Activated naive CD4-positive, alpha-beta T cell treated with anti-CD3 and anti-CD28 coated beads, Interleukin-2, amount 10 ng/mL, durations not matched to agents 7 days and 5 days (primary cell): ENCODE data around the gene LRRC36.
A peak's percentile ranks its signal among the peaks of the same experiment; 100 is the strongest.

Experiments used
- CTCF ChIA-PET: fragments of 350-600 bp; sonication (Branson Sonifier 250); formaldehyde crosslinking; loops from one replicate; lab custom pipeline; 2021; ENCODE audit warnings: antibody characterized with exemption; lab: Charles Lee
- DNase-seq: peaks from one replicate; pipeline ENCODE4 v3.0.0-alpha.2; 2020
- H3K27ac Mint-ChIP-seq: one replicate; pipeline ENCODE4 v1.8.0; 2021; ENCODE audit warnings: mild to moderate bottlenecking, moderate library complexity, mixed read lengths
- H3K27me3 Mint-ChIP-seq: one replicate; pipeline ENCODE4 v1.8.0; 2021; ENCODE audit warnings: mild to moderate bottlenecking, mixed read lengths
- H3K36me3 Mint-ChIP-seq: one replicate; pipeline ENCODE4 v1.8.0; 2021; ENCODE audit warnings: mixed read lengths
- H3K4me1 Mint-ChIP-seq: one replicate; pipeline ENCODE4 v1.8.0; 2021; ENCODE audit warnings: mixed read lengths
- H3K4me3 Mint-ChIP-seq: one replicate; pipeline ENCODE4 v1.8.0; 2021; ENCODE audit warnings: mild to moderate bottlenecking, moderate library complexity, mixed read lengths
- H3K9me3 Mint-ChIP-seq: one replicate; pipeline ENCODE4 v1.8.0; 2021; ENCODE audit warnings: mixed read lengths

LRRC36 gene

DNA sequence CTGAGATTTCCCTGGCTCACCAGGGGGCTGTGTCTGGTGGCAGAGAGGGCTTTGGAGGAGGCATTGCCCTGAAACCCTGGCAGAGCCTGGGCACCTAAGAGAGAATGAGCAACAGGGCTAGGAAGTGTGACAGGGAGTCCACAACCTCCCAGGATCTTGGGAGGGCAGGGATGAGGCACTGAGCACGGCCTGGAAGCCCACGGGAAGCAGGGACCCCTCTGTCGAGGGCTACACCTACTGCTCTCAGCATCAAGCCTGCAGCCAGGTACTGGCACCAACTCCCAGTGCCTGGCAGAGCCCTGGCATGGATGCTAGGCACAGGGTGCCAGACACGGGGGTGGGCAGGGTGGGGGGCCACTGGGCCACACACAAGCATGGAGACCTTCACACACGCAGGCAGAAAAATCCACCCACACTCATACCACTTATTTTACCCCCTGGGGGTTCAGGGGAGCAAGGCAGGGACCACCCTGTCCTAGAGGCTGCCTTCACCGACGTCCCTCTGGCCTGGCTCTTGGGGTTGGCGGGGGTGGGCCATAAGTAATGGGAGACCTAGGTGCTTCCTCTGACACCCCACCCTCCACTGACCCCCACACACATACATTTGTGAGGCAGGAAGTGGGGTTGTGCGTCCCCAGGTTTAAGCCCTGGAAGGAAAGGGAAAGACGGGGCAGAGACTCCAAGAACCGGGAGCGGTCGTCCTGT, 103.3 kb downstream of the LRRC36 start:
- no peak overlapping the region for H3K27ac Mint-ChIP-seq
- peaks cover 85% of the 10 kb centered on the region for H3K27me3 Mint-ChIP-seq
- CTCF ChIA-PET, result no interaction called here
- H3K9me3 Mint-ChIP-seq, result no peaks in the 10 kb centered on the region
- peak overlapping the region; percentile 73 for H3K4me3 Mint-ChIP-seq
- H3K36me3 Mint-ChIP-seq, result no peaks in the 10 kb centered on the region
- peaks cover 10% of the 10 kb centered on the region for H3K4me1 Mint-ChIP-seq
- DNase-seq, result no peak

DNA sequence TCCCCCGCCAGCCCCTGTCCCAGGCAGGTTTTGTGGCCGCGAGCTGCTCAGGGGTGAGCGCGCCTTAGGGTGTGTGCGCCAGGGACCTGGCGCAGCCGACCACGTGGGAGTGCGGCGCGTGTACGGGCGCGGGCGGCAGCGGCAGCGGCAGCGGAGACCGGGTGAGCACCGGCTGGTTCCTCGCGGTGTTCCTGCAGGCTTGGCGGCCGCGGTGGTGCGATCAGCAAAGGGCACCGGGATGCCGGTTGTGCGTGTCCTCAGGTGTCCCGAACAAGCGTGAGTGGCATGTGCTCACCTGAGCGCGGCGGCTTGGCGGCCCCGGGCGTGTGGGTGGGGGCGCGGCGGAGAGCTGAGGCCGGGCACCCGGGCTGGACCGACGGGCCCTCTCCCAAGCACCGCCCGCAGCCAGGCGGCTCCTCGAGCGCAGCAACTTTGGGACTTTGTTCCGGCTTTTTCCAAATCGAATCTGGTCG, 103.9 kb downstream of the LRRC36 start:
- H3K4me1 Mint-ChIP-seq, result peaks cover 10% of the 10 kb centered on the region
- H3K9me3 Mint-ChIP-seq, result no peaks in the 10 kb centered on the region
- CTCF ChIA-PET, result no interaction called here
- peaks cover 79% of the 10 kb centered on the region for H3K27me3 Mint-ChIP-seq
- H3K36me3 Mint-ChIP-seq, result no peaks in the 10 kb centered on the region
- no peak overlapping the region for H3K27ac Mint-ChIP-seq
- peak overlapping the region; percentile 73 for H3K4me3 Mint-ChIP-seq
- peak; percentile 52 for DNase-seq

DNA sequence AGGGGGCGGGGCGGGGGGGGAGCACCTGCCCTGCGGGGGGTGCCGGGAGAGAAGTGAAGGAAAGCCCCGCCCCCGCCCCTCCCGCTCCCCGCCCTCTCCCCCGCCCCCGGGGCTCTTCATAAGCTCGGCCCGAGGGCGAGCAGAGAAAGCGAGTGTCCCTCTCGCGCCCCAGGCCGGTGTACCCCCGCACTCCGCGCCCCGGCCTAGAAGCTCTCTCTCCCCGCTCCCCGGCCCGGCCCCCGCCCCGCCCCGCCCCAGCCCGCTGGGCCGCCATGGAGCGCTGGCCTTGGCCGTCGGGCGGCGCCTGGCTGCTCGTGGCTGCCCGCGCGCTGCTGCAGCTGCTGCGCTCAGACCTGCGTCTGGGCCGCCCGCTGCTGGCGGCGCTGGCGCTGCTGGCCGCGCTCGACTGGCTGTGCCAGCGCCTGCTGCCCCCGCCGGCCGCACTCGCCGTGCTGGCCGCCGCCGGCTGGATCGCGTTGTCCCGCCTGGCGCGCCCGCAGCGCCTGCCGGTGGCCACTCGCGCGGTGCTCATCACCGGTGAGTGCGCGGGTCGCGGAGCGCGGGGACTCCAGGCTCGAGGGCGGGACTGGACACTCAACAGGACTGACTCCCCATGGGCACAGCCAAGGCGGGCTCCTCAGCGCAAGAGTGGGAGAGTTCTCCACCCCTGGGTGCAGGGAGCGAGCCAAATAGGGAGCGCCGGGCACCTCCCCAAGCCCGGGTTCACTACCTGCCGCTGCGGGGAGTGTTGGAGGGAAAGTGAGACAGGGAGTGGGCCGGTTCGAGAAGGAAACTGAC, 104.6 kb downstream of the LRRC36 start, which contains the start of gene HSD11B2:
Gene HSD11B2, plus strand, starts transcription at position 145 of the 798 bp plus-strand sequence. Its CDS starts 128 bp downstream, at position 273.
- peaks cover 10% of the 10 kb centered on the region for H3K4me1 Mint-ChIP-seq
- H3K36me3 Mint-ChIP-seq, result no peaks in the 10 kb centered on the region
- H3K9me3 Mint-ChIP-seq, result no peaks in the 10 kb centered on the region
- H3K27me3 Mint-ChIP-seq, result peaks cover 73% of the 10 kb centered on the region
- CTCF ChIA-PET, result interaction anchor here (1.1 to 4.9 kb wide), 2 partner anchors 16 to 83 kb away, joined by 4 to 24 read pairs; no protein-coding TSS in a partner anchor
- no peak within 1 kb of the TSS for H3K27ac Mint-ChIP-seq
- H3K4me3 Mint-ChIP-seq, result peak within 1 kb of the TSS; percentile 73
- DNase-seq, result peak; percentile 57

DNA sequence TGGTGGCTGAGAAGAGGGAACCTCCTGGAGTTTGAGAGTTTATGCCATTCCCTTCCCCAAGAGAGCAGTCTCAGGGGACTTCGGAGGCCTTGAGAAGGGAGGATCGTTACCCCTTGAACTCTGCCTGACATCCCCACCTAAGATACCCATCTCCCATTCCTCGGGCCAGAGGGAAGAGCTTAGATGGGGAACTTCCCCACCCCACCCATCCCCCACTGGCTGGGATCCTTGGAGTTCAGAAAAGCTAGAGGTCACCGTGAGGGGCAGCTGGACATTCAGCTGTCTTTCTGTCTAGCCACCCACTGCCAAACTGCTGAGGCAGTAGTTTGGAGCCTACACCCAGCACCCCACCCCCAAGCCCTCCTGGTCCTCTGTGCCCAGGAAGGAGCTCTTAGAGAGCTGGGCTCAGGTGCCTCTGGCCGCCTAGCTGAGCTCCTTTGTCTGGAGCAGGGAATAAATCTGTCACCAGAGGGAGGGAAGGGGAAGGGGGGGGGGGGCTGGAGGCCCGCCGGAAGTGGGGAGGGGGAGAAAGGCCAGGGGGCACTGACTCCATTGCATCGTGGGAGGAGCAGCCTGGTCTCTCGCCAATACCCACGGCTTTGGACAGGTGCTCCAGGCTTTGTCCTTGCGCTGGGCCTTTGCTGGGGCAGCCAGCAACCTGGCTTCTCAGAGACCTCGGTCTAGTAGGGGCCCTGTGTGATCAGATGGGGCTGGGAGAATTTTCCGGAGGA, 105.3 kb downstream of the LRRC36 start:
- Mint-ChIP-seq H3K4me1 (peaks cover 10% of the 10 kb centered on the region), H3K27ac (peak overlapping the region; percentile 58), H3K4me3 (peak overlapping the region; percentile 64), H3K9me3 (no peaks in the 10 kb centered on the region), H3K27me3 (peaks cover 66% of the 10 kb centered on the region), H3K36me3 (no peaks in the 10 kb centered on the region)
- CTCF ChIA-PET, result interaction anchor here (1.1 to 4.9 kb wide), 2 partner anchors 15 to 82 kb away, joined by 4 to 24 read pairs; no protein-coding TSS in a partner anchor
- no peak for DNase-seq

DNA sequence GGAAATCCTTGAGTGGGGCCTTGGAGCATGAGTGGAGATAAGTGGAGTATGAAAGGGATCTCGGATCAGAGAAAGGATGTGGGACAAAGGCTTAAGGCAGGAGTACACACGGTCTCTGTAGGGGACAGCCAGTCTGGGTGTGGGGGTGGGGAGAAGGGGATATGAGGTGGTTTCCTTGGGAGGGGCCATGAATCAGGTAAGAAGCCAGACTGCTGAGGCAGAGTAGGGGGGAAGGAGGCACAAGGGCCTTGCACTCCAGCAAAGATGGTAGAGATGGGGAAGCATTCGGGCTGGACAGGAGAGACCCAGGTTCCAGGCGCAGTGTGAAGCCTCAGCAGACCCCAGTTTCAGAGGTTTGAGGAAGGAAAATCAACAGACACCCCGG, 105.9 kb downstream of the LRRC36 start:
- H3K36me3 Mint-ChIP-seq, result no peaks in the 10 kb centered on the region
- H3K27ac Mint-ChIP-seq, result peak overlapping the region; percentile 58
- peaks cover 10% of the 10 kb centered on the region for H3K4me1 Mint-ChIP-seq
- H3K4me3 Mint-ChIP-seq, result peak overlapping the region; percentile 36
- H3K9me3 Mint-ChIP-seq, result no peaks in the 10 kb centered on the region
- no peak for DNase-seq
- H3K27me3 Mint-ChIP-seq, result peaks cover 61% of the 10 kb centered on the region
- CTCF ChIA-PET, result interaction anchor here (1.1 to 4.9 kb wide), 2 partner anchors 14 to 82 kb away, joined by 4 to 24 read pairs; no protein-coding TSS in a partner anchor

DNA sequence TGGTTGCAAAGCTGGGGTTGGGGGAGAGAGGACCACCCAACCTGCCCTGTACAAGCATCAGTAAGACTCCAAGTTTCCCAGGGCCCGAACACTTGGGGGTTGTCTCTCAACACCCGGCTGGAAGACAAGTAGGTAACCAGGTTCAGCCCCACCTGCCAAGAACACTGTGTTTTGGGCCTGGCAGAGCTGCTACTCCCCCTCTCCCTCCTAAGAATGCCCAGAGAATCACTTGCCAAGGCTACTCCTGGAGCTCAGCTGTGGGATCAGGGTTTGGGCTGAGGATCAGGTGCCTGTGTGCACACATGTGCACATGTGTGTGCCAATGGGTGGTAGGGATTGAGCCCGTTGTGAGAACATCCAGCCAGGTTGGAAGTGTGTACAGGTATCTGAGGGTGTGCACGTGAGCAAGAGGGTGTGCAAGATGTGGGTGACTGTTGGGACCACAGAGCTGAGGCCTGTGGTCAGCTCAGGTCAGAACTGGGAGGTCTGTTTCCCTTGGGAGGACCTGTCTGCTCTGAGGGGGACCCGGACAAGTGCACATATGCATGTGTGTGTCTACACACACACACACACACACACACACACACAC, 106.6 kb downstream of the LRRC36 start:
- Mint-ChIP-seq H3K36me3 (peaks cover under 1% of the 10 kb centered on the region), H3K27me3 (peaks cover 53% of the 10 kb centered on the region), H3K4me3 (no peak overlapping the region), H3K9me3 (no peaks in the 10 kb centered on the region), H3K27ac (no peak overlapping the region), H3K4me1 (peaks cover 10% of the 10 kb centered on the region)
- DNase-seq, result no peak
- CTCF ChIA-PET, result interaction anchor here (1.2 to 4.9 kb wide), 2 partner anchors 14 to 32 kb away, joined by 4 to 24 read pairs; no protein-coding TSS in a partner anchor
